GM18505 (cell line): ENCODE results near the gene KRTAP20-3.

ENCODE experiments used
- ATAC-seq: cut with Tn5 transposase; IDR thresholded peaks from one replicate; pipeline ENCODE4 v1.9.1; 2021; ENCODE audit not compliant: unreplicated experiment
- POLR2A ChIP-seq: IDR thresholded peaks from 4 replicates; pipeline ENCODE4 v1.6.1; 2011; ENCODE audit warnings: borderline replicate concordance; ENCODE audit not compliant: insufficient read depth, insufficient read length; ENCODE audit errors: extremely low read depth

The KRTAP20-3 gene

GRCh38 chr21:30642564-30642963 is at the start of gene KRTAP20-3:
KRTAP20-3 (plus strand) TSS chr21:30642864.
- ATAC-seq = no peak
- no peak for TF ChIP-seq POLR2A

- no peak for ATAC-seq
- no peak for TF ChIP-seq POLR2A
These were observed 43.9 kb upstream of the KRTAP20-3 start, which contains the start of gene KRTAP6-2 for GRCh38 chr21:30598802-30599201. KRTAP6-2 (minus strand) TSS chr21:30598902; CDS start chr21:30598874, 28 bp downstream.

DNA sequence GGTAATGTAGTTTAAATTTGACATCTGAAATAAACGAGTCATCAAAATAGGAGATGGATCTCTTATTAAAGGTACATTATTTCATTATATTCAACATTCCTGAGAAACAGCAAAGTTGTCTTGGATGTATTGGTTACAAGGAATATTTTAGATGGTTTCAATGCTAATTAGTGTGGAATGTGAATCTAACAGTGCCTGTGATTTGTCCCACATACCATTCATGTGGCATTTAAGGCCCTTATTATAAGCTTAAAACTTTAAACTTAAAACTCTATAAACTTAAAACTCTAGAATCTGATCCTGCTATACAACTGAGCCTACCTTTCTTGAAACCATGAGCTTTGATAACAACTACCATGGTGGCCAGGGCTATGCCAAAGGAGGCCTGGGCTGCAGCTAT is 41.9 kb upstream of the KRTAP20-3 start, which contains the start of gene KRTAP22-1:
KRTAP22-1 (plus strand) TSS at position 301 of the 400 bp plus-strand sequence.
- ATAC-seq = no peak
- TF ChIP-seq POLR2A = no peak

DNA sequence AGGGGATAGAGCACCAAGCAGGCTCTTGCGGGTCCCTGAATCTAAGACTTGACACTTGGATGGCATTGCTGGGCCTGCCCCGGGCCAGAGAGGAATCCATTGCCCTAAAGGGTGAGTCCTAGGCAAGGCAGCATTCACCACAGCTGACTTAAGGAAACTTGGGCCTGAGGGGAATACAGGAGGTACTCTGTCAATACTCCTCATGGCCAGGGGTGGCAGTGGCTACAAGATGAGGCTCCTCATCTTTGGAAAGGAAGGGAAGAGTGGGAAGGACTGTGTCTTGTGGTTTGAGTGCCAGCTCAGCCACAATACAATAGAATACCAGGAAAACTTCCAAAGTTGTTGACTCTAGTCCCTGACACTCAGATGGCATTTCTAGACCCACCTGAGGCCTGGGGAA is 36.7 kb upstream of the KRTAP20-3 start:
- ATAC-seq = no peak
- TF ChIP-seq POLR2A = no peak

DNA sequence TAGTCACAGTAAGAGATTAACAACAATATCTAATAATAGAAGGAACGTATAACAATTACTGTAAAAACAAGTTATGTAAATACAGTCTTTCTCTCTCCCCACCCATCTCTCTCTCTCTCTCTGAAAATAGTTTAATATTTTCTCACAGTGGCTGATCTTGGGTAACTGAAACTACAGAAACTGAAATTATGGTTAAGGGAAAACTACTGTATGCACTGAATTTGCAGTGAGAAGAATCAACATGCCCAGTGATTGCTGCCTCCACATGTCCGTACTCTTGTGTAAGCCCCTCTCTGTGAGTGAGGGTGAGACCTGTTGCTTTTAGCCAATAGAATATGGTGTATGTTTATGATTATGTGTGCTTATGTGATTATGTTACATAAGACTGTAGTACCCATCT is 30.5 kb upstream of the KRTAP20-3 start:
- TF ChIP-seq POLR2A = no peak
- no peak for ATAC-seq

- no peak for TF ChIP-seq POLR2A
- ATAC-seq = no peak
These were observed 28.8 kb upstream of the KRTAP20-3 start, which contains the start of gene KRTAP6-1 for GRCh38 chr21:30613836-30614235. KRTAP6-1 (minus strand) TSS chr21:30613930; CDS start chr21:30613904, 26 bp downstream.

DNA sequence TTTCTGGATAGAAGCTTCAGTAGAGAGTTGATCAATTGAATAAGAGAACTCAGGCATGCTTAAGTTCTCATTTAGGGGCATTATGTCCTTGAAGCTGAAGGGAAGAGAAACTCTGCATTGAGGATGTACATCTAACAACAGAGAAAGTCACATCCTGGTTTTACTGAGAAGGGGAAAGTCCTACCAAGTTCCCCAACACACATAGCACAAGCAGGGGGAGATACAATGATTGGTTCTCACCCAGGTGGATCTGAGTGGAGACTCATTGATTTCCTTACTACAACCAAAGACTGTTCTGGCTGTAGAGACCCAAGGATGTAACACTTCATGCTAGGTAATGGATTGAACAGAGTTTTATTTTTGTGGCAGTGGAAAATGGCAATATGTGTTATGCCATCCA is 27.5 kb upstream of the KRTAP20-3 start:
- no peak for TF ChIP-seq POLR2A
- ATAC-seq = no peak

GRCh38 chr21:30616125-30616524 is 26.5 kb upstream of the KRTAP20-3 start, which contains the start of gene KRTAP20-1:
KRTAP20-1 (plus strand) TSS chr21:30616425; CDS start chr21:30616455, 30 bp downstream.
- ATAC-seq = no peak
- TF ChIP-seq POLR2A = no peak

DNA sequence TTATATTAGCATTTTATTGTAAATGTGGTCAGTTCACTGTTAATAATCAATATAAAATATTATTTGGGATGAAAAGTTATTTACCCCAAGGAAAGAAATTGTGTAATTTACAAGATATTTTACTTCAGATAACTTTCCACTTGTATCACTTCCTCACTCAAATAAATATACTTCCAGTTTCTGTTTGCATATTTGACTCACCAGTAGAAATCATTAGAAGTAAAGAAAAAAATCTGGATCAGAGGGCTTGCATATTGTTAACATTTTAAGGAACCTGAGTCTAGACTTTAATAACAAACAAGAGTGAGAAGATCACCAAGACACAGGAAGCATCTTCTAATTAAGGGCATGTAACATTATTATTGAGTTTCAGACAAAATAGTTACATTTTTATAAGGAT is 22.6 kb upstream of the KRTAP20-3 start:
- no peak for ATAC-seq
- no peak for TF ChIP-seq POLR2A

GRCh38 chr21:30620522-30620921 is 22.1 kb upstream of the KRTAP20-3 start, which contains the start of gene KRTAP20-4:
KRTAP20-4 (plus strand) TSS chr21:30620627.
- ATAC-seq = no peak
- TF ChIP-seq POLR2A = no peak

- no peak for TF ChIP-seq POLR2A
- no peak for ATAC-seq
These were observed 19.3 kb upstream of the KRTAP20-3 start for GRCh38 chr21:30623362-30623761.

DNA sequence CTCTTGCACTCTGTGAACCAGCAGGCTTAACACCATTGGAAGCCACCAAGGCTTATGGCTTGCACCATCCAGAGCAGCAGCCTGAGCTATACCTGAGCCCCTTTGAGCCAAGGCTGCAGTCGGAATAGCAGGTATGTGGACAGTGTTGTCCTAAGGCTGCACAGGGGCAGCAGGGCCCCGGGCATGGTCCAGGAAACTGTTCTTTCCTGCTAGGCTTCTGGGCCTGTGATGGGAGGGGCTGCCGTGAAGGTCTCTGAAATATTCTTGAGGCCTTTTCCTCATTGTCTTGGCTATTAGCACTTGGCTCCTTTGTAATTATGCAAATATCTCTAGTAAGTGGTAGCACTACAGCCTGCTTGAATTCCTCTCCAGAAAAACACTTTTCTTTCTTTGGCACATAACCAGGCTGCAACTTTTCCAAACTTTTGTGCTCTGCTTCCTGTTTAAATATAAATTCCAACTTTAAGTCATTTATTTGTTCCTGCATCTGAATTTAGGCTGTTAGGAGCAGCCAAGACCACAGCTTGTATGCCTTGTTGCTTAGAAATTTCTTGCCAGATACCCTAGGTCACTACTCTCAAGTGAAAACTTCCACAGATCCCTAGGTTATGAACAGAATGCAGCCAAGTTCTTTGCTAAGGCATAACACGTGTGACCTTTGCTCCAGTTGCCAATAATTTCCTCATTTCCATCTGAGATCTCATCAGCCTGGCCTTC is 17.1 kb upstream of the KRTAP20-3 start:
- no peak for TF ChIP-seq POLR2A
- no peak for ATAC-seq

- no peak for ATAC-seq
- TF ChIP-seq POLR2A = no peak
These were observed 14.6 kb upstream of the KRTAP20-3 start for GRCh38 chr21:30628109-30628508.

GRCh38 chr21:30629200-30629599 is 13.5 kb upstream of the KRTAP20-3 start:
- no peak for TF ChIP-seq POLR2A
- ATAC-seq = no peak

- no peak for TF ChIP-seq POLR2A
- ATAC-seq = no peak
These were observed 7.8 kb upstream of the KRTAP20-3 start, which contains the start of gene KRTAP20-2 for GRCh38 chr21:30634906-30635305. KRTAP20-2 (plus strand) TSS chr21:30635206; CDS start chr21:30635264, 58 bp downstream.

GRCh38 chr21:30638686-30639085 is 4.0 kb upstream of the KRTAP20-3 start:
- no peak for TF ChIP-seq POLR2A
- ATAC-seq = no peak
